T-cell (primary cell): ENCODE measurements around the gene SH2D4B. TPM values are rescaled to one million over a fixed set of nuclear protein-coding genes. Genes with fewer than 3 reads are reported as not detected.

ENCODE experiments used
- ATAC-seq, 4 experiments: fragments of 200-7000 bp in 3 of 4; fragments of 150-1000 bp in 1 of 4; cut with Tn5 transposase; replicated peaks in 1 of 4; 1 replicate in 3 of 4; 2 replicates in 1 of 4; pipeline ENCODE4 v1.10.0; 2021; ENCODE audit warnings: moderate library complexity in 3 of 4, mild to moderate bottlenecking in 2 of 4, moderate number of reproducible peaks in 1 of 4
- CTCF ChIA-PET, 2 donors: fragments of 300-600 bp; sonication (Branson Sonifier 250); formaldehyde crosslinking; loops; one replicate each; lab custom pipeline; 2022; ENCODE audit warnings: antibody characterized with exemption in 2 of 2; lab: Charles Lee
- POLR2A ChIA-PET, 2 donors: fragments of 300-600 bp; sonication (Branson Sonifier 250); formaldehyde crosslinking; loops; one replicate each; lab custom pipeline; 2022; ENCODE audit warnings: antibody characterized with exemption in 2 of 2; lab: Charles Lee
- DNase-seq, 35 experiments: peaks; one replicate each; pipeline versions ENCODE4 v3.0.0 to v3.0.0-alpha.2; 2013 to 2023
- H3K27ac ChIP-seq: one replicate; pipeline ENCODE4 v1.5.1; 2013; ENCODE audit warnings: low read length
- H3K27me3 ChIP-seq, 2 experiments: replicated peaks in 1 of 2; 1 replicate in 1 of 2; 2 replicates in 1 of 2; pipeline versions ENCODE4 v1.6.1 to v1.7.0; 2013; ENCODE audit warnings: low read length in 1 of 2, mixed read lengths in 1 of 2; ENCODE audit not compliant: control insufficient read depth in 2 of 2, insufficient read depth in 2 of 2; ENCODE audit errors: extremely low read depth in 1 of 2
- H3K36me3 ChIP-seq, 2 donors: 1 replicate in 1 of 2; 2 replicates in 1 of 2; pipeline versions ENCODE4 v1.6.1 to v1.7.0; 2013; ENCODE audit warnings: low read length in 1 of 2; ENCODE audit not compliant: control insufficient read depth in 2 of 2, insufficient read depth in 1 of 2; ENCODE audit errors: extremely low read depth in 1 of 2
- H3K4me1 ChIP-seq, 2 experiments: 1 replicate in 1 of 2; 2 replicates in 1 of 2; pipeline versions ENCODE4 v1.6.1 to v1.7.0; 2013; ENCODE audit warnings: low read length in 2 of 2, mixed read lengths in 1 of 2; ENCODE audit not compliant: insufficient read depth in 2 of 2, control insufficient read depth in 1 of 2; ENCODE audit errors: extremely low read depth in 1 of 2
- H3K4me3 ChIP-seq, 2 donors: 1 replicate in 1 of 2; 2 replicates in 1 of 2; pipeline versions ENCODE4 v1.5.1 to v1.7.0; 2013; ENCODE audit warnings: mild to moderate bottlenecking in 2 of 2, low read length in 1 of 2, moderate library complexity in 1 of 2; ENCODE audit not compliant: control insufficient read depth in 1 of 2; ENCODE audit errors: extremely low read depth in 1 of 2
- H3K9me3 ChIP-seq: 2 replicates; pipeline ENCODE4 v1.7.0; 2013
- H3K27ac Mint-ChIP-seq, 2 donors: one replicate each; pipeline ENCODE4 v1.8.0; 2020 to 2021; ENCODE audit warnings: mild to moderate bottlenecking in 2 of 2, mixed read lengths in 2 of 2
- H3K27me3 Mint-ChIP-seq, 2 donors: one replicate each; pipeline ENCODE4 v1.8.0; 2021 to 2022; ENCODE audit warnings: mixed read lengths in 2 of 2
- H3K36me3 Mint-ChIP-seq: one replicate; pipeline ENCODE4 v1.8.0; 2021; ENCODE audit warnings: mixed read lengths
- H3K4me1 Mint-ChIP-seq, 3 donors: one replicate each; pipeline ENCODE4 v1.8.0; 2020 to 2022; ENCODE audit warnings: mixed read lengths in 3 of 3, mild to moderate bottlenecking in 1 of 3
- H3K4me3 Mint-ChIP-seq, 3 donors: one replicate each; pipeline ENCODE4 v1.8.0; 2020 to 2022; ENCODE audit warnings: mild to moderate bottlenecking in 3 of 3, mixed read lengths in 3 of 3, moderate library complexity in 3 of 3
- H3K9me3 Mint-ChIP-seq, 3 donors: one replicate each; pipeline ENCODE4 v1.8.0; 2020 to 2022; ENCODE audit warnings: mixed read lengths in 3 of 3
- WGBS: methylation state at CpG from one replicate; pipeline ENCODE4 v1.1.5; 2013; ENCODE audit warnings: missing lambda C conversion rate; ENCODE audit not compliant: insufficient coverage; 5-methylcytosine and 5-hydroxymethylcytosine counted together
- total RNA-seq, 35 experiments: library from RNA in 6 of 35; stranded (reverse) in 6 of 35; fragments of 120-200 nt in 1 of 35; gene quantifications; one replicate each; pipeline versions ENCODE4 v1.2.1 to v1.2.4 and lab custom pipeline; 2013 to 2026

The SH2D4B gene
- total RNA-seq, 5 donors from 2014 or later (not counting 1 experiment from before 2014, with no cell fraction given) = 0.12 to 0.26 (median 0.23) TPM

DNA sequence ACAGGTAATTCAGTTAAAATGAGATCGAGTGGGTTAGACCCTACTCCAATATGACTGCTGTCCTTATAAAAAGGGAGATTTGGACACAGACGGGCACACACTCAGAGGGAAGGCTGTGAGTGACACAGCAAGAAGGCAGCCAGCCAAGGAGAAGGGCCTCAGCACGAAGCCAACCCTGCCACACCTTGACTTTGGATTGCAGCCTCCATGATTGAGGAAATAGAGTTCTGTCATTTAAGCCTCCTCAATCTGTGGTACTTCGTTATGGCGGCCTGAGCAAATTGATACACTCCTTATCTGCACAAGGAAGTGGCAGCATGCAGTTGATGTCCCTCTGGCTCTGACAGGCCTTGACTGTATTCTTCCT lies 43.8 kb downstream of the SH2D4B start:
- Histone ChIP-seq H3K9me3 (no peaks in the 10 kb centered on the region), H3K4me1 (no peaks in the 10 kb centered on the region), H3K36me3 (no peaks in the 10 kb centered on the region), H3K4me3 (no peak overlapping the region), H3K27ac (no peak overlapping the region), H3K27me3 (peaks cover 0 to 6% of the 10 kb centered on the region in 2 experiments)
- Mint-ChIP-seq H3K27ac (no peak overlapping the region), H3K4me1 (peaks cover 0 to 4% (median 2%) of the 10 kb centered on the region in 3 donors), H3K27me3 (peaks cover 4 to 9% of the 10 kb centered on the region in 2 donors), H3K9me3 (peaks cover 0 to 4% (median 0%) of the 10 kb centered on the region in 3 donors), H3K4me3 (no peak overlapping the region), H3K36me3 (peaks cover 3% of the 10 kb centered on the region)
- 64% methylated on average over 2 of the region's 5 CpGs for WGBS
- CTCF ChIA-PET = no interaction called here
- no peak for DNase-seq
- POLR2A ChIA-PET = no interaction called here
- ATAC-seq = no peak

DNA sequence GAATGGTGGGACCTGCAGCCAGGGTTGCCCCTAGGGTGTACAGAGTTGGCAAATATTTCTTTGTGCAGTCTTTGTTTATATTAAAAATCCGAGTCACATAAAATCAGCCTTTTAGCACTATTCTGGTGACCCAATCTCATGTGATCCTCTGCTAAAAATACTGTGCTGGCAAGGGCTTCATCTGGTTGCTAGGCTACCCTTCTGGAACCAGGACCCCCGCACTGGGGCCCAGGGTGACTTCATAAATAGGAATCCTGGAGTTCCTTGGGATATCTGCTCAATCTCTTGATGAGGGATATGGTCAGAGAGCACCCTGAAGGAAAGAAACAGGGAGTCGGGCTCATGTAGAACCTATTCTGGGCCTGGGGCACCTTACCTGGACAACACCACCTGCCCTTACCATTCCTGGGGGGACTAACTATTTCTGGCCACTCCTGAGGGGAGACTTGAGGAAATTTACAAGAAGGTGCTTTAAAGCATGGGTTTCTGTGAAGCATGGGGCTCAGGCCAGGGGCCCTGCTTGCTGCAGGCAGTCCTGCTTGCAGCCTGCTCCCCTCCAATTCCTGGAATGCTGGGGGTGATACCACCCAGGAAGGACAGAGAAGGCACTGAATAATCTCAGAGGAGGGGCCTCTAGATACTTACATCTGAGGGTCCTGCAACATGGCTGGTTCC lies 44.7 kb downstream of the SH2D4B start:
- no peak for ATAC-seq
- WGBS = no CpG with 5 or more reads among the region's 3 CpGs
- Histone ChIP-seq H3K4me1 (no peaks in the 10 kb centered on the region), H3K9me3 (no peaks in the 10 kb centered on the region), H3K27me3 (peaks cover 0 to 3% of the 10 kb centered on the region in 2 experiments), H3K27ac (no peak overlapping the region), H3K4me3 (no peak overlapping the region), H3K36me3 (no peaks in the 10 kb centered on the region)
- H3K4me3 Mint-ChIP-seq = no peak overlapping the region
- DNase-seq = no peak
- no peak overlapping the region for H3K27ac Mint-ChIP-seq
- no peaks in the 10 kb centered on the region for H3K9me3 Mint-ChIP-seq
- CTCF ChIA-PET = no interaction called here
- peaks cover 0 to 4% (median 2%) of the 10 kb centered on the region in 3 donors for H3K4me1 Mint-ChIP-seq
- no peaks in the 10 kb centered on the region for H3K36me3 Mint-ChIP-seq
- POLR2A ChIA-PET = no interaction called here
- H3K27me3 Mint-ChIP-seq = peaks cover 6 to 9% of the 10 kb centered on the region in 2 donors

DNA sequence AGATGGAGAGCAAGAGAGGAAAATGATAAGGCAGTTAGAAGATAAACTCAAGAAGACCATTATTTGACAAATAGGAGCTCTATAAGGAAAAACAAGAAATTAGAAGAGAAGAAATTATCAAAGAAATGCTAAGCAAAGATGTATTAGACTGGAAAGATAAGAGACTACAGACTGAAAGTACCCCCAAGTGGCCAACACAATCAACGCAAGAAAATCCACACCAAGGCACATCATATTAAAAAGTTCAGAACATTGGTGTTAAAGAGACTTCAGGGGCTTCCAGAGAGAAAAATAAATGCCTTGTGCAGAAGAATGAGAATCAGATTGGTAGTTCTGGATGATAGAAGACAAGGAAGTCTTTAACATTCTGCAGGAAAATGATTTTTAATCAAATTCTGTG lies 46.0 kb downstream of the SH2D4B start:
- CTCF ChIA-PET = interaction anchor here (0.6 to 1.0 kb wide), 2 partner anchors 9 to 10 kb away, joined by 3 to 4 read pairs; no protein-coding TSS in a partner anchor
- no peaks in the 10 kb centered on the region for H3K9me3 ChIP-seq
- no peaks in the 10 kb centered on the region for H3K36me3 ChIP-seq
- peaks cover 4 to 5% of the 10 kb centered on the region in 2 donors for H3K27me3 Mint-ChIP-seq
- H3K4me1 Mint-ChIP-seq = peaks cover 0 to 4% (median 2%) of the 10 kb centered on the region in 3 donors
- POLR2A ChIA-PET = no interaction called here
- H3K27ac ChIP-seq = no peak overlapping the region
- no peak overlapping the region for H3K4me3 ChIP-seq
- H3K4me1 ChIP-seq = no peaks in the 10 kb centered on the region
- no peaks in the 10 kb centered on the region for H3K9me3 Mint-ChIP-seq
- DNase-seq (peak in 1 of 35 experiments; percentile 11), ATAC-seq (no peak)
- H3K36me3 Mint-ChIP-seq = no peaks in the 10 kb centered on the region
- WGBS = no CpG with 5 or more reads among the region's 1 CpG
- H3K4me3 Mint-ChIP-seq = no peak overlapping the region
- no peak overlapping the region for H3K27ac Mint-ChIP-seq
- H3K27me3 ChIP-seq = peaks cover 0 to 3% of the 10 kb centered on the region in 2 experiments

DNA sequence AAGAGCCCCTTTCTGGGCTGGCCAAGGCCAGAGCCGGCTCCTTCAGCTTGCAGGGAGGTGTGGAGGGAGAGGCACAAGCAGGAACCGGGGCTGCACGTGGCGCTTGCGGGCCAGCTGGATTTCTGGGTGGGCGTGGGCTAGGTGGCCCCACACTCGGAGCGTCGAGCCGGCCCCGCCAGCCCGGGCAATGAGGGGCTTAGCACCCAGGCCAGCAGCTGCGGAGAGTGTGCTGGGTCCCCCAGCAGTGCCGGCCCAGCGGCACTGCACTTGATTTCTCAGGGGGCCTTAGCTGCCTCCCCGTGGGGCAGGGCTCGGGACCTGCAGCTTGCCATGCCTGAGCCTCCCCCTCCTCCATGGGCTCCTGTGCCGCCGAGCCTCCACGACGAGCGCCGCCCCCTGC lies 48.1 kb downstream of the SH2D4B start:
- Histone ChIP-seq H3K27ac (no peak overlapping the region), H3K36me3 (no peaks in the 10 kb centered on the region), H3K27me3 (peaks cover 0 to 3% of the 10 kb centered on the region in 2 experiments), H3K9me3 (no peaks in the 10 kb centered on the region), H3K4me1 (no peaks in the 10 kb centered on the region), H3K4me3 (no peak overlapping the region)
- WGBS = 94% methylated on average over 17 of the region's 23 CpGs
- peaks cover 0 to 2% (median 0%) of the 10 kb centered on the region in 3 donors for H3K4me1 Mint-ChIP-seq
- no peak for ATAC-seq
- no peak for DNase-seq
- no peak overlapping the region for H3K27ac Mint-ChIP-seq
- H3K36me3 Mint-ChIP-seq = no peaks in the 10 kb centered on the region
- ChIA-PET POLR2A (no interaction called here), CTCF (interaction anchor here in 1 of 2 donors (0.6 to 1.0 kb wide), 2 partner anchors 13 to 76 kb away, joined by 3 read pairs; no protein-coding TSS in a partner anchor)
- H3K4me3 Mint-ChIP-seq = no peak overlapping the region
- H3K9me3 Mint-ChIP-seq = no peaks in the 10 kb centered on the region
- H3K27me3 Mint-ChIP-seq = peaks cover 0 to 3% of the 10 kb centered on the region in 2 donors

DNA sequence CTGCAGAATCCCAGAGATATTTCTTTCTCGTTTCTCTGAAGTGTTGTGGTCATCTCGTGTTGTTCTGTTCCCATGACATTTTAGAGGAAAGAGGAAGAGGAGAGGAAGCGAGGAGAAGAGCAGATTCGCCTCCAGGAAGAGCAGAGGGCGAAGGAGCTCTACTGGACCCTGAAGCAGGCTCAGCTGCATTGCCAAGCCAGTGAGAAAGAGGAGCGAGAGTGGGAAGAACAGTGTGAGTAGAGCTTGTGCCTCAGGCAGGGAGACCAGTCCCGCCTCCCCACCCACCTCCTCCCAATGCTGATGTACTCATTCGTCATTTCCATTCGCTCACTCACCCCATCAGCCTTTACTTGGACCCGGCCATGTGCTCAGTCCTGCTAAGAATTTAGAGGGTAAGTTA lies 50.8 kb downstream of the SH2D4B start:
- Mint-ChIP-seq H3K4me3 (no peak overlapping the region), H3K27me3 (peaks cover 0 to 3% of the 10 kb centered on the region in 2 donors), H3K4me1 (peaks cover 0 to 2% (median 0%) of the 10 kb centered on the region in 3 donors), H3K36me3 (no peaks in the 10 kb centered on the region), H3K9me3 (no peaks in the 10 kb centered on the region), H3K27ac (no peak overlapping the region)
- DNase-seq = no peak
- no peak for ATAC-seq
- H3K27me3 ChIP-seq = no peaks in the 10 kb centered on the region
- H3K9me3 ChIP-seq = no peaks in the 10 kb centered on the region
- 61% methylated on average over 4 of the region's 10 CpGs for WGBS
- no peaks in the 10 kb centered on the region for H3K36me3 ChIP-seq
- ChIA-PET POLR2A (interaction anchor here in 1 of 2 donors (0.6 kb wide), 1 partner anchor 526 kb away, joined by 8 read pairs; no protein-coding TSS in a partner anchor), CTCF (interaction anchor here in 1 of 2 donors (0.7 kb wide), 1 partner anchor 403 kb away, joined by 5 read pairs; no protein-coding TSS in a partner anchor)
- no peak overlapping the region for H3K27ac ChIP-seq
- H3K4me3 ChIP-seq = no peak overlapping the region
- no peaks in the 10 kb centered on the region for H3K4me1 ChIP-seq

DNA sequence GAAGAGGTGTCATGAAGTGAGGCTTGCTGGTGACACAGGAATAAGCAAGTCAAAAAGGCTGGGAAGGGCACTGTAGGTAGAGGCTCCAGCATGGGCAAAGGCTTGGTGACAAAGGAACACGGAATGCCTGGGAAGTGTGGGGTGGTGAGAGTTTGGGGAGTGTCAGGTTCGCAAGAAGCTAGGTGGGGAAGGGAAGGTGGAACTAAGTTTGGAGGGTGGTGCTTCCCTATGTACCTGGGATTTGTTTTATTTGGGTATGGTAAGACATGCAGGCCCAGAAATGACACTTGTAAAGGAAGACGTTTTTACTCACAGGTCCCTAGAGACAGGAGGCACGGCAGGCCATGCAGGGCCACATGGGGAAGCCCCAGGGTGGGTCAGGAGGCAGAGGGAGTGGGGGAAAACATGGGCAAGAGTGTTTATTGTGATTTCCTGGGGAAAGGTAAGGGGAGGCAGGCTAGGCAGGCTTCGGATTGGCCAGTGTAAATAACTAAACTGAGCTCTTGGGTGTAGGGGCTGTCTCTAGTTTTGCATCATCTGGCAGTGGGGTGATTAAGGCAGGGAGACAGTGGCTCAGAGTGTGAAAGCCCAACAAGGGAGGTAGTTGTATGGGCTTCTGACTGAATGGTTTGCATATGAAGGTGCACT lies 52.1 kb downstream of the SH2D4B start:
- no peak for DNase-seq
- H3K4me1 Mint-ChIP-seq = peaks cover 0 to 2% (median 0%) of the 10 kb centered on the region in 3 donors
- H3K27me3 Mint-ChIP-seq = peaks cover 0 to 3% of the 10 kb centered on the region in 2 donors
- Histone ChIP-seq H3K27ac (no peak overlapping the region), H3K36me3 (no peaks in the 10 kb centered on the region), H3K27me3 (no peaks in the 10 kb centered on the region), H3K4me1 (no peaks in the 10 kb centered on the region), H3K9me3 (no peaks in the 10 kb centered on the region), H3K4me3 (no peak overlapping the region)
- H3K36me3 Mint-ChIP-seq = no peaks in the 10 kb centered on the region
- POLR2A ChIA-PET = no interaction called here
- CTCF ChIA-PET = no interaction called here
- no peak for ATAC-seq
- H3K4me3 Mint-ChIP-seq = no peak overlapping the region
- no peaks in the 10 kb centered on the region for H3K9me3 Mint-ChIP-seq
- H3K27ac Mint-ChIP-seq = no peak overlapping the region
- WGBS = 66% methylated on average over 5 of the region's 5 CpGs
